B cell (primary cell): ENCODE measurements around the gene ZRANB1.

Source experiments
- EZH2 ChIP-seq: IDR thresholded peaks from 2 replicates; pipeline ENCODE4 v1.6.1; 2012; ENCODE audit warnings: borderline replicate concordance, low read depth, mild to moderate bottlenecking, moderate library complexity, low read length; ENCODE audit not compliant: insufficient read depth, poor library complexity, severe bottlenecking
- TF ChIP-seq, protein P1 (sequence below): fragments of 200-600 bp; IDR thresholded peaks from one replicate; pipeline ENCODE4 v1.8.0; 2022; ENCODE audit warnings: antibody characterized with exemption, mild to moderate bottlenecking

- TF ChIP-seq, protein P1, sequence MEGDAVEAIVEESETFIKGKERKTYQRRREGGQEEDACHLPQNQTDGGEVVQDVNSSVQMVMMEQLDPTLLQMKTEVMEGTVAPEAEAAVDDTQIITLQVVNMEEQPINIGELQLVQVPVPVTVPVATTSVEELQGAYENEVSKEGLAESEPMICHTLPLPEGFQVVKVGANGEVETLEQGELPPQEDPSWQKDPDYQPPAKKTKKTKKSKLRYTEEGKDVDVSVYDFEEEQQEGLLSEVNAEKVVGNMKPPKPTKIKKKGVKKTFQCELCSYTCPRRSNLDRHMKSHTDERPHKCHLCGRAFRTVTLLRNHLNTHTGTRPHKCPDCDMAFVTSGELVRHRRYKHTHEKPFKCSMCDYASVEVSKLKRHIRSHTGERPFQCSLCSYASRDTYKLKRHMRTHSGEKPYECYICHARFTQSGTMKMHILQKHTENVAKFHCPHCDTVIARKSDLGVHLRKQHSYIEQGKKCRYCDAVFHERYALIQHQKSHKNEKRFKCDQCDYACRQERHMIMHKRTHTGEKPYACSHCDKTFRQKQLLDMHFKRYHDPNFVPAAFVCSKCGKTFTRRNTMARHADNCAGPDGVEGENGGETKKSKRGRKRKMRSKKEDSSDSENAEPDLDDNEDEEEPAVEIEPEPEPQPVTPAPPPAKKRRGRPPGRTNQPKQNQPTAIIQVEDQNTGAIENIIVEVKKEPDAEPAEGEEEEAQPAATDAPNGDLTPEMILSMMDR: no peak
- TF ChIP-seq EZH2: no peak
Measured at GRCh38 chr10:124928087-124928486, 13.8 kb upstream of the ZRANB1 start.
